NCI-H2081 (cell line): ENCODE results near the gene IMPDH2.
A peak's percentile ranks its signal among the peaks of the same experiment; 100 is the strongest.

ENCODE experiments used
- DNase-seq, 2 experiments: peaks; one replicate each; lab custom pipeline; 2025; lab: John Stamatoyannopoulos, UW

The IMPDH2 gene

GRCh38 chr3:49028673-49029562 lies at the start of gene IMPDH2:
TSS of gene IMPDH2 (minus strand) at chr3:49029398. CDS start at chr3:49029350, 48 bp downstream.
- DNase-seq = peak; percentile 83 to 90

- no peak for DNase-seq
Measured at GRCh38 chr3:49076646-49077045, 47.4 kb upstream of the IMPDH2 start.

GRCh38 chr3:49076116-49076515 lies 46.9 kb upstream of the IMPDH2 start:
- DNase-seq = no peak

- no peak for DNase-seq
Measured at GRCh38 chr3:49058011-49058410, 28.8 kb upstream of the IMPDH2 start.

- no peak for DNase-seq
Measured at GRCh38 chr3:49057268-49057667, 28.1 kb upstream of the IMPDH2 start.

GRCh38 chr3:49054344-49054862 lies 25.2 kb upstream of the IMPDH2 start:
- no peak for DNase-seq

GRCh38 chr3:49053543-49053942 lies 24.3 kb upstream of the IMPDH2 start:
- no peak for DNase-seq

GRCh38 chr3:49035281-49035680 lies 6.1 kb upstream of the IMPDH2 start:
- no peak for DNase-seq

GRCh38 chr3:49034650-49035049 lies 5.5 kb upstream of the IMPDH2 start:
- DNase-seq = no peak

GRCh38 chr3:49032646-49033304 lies 3.6 kb upstream of the IMPDH2 start:
- no peak for DNase-seq

GRCh38 chr3:49030321-49030720 lies 1.1 kb upstream of the IMPDH2 start:
- no peak for DNase-seq

GRCh38 chr3:49029563-49029884 lies 326 bp upstream of the IMPDH2 start:
- DNase-seq = no peak

- no peak for DNase-seq
Measured at GRCh38 chr3:49028298-49028672, 913 bp downstream of the IMPDH2 start.

GRCh38 chr3:49027634-49028033 lies 1.6 kb downstream of the IMPDH2 start:
- no peak for DNase-seq

- no peak for DNase-seq
Measured at GRCh38 chr3:49026536-49026935, 2.7 kb downstream of the IMPDH2 start.

GRCh38 chr3:49025793-49026520 lies 3.2 kb downstream of the IMPDH2 start:
- DNase-seq = no peak

- DNase-seq = no peak
Measured at GRCh38 chr3:49025005-49025792, 4.0 kb downstream of the IMPDH2 start.

GRCh38 chr3:49024449-49024848 lies 4.7 kb downstream of the IMPDH2 start:
- no peak for DNase-seq

GRCh38 chr3:49023775-49024174 lies 5.4 kb downstream of the IMPDH2 start:
- DNase-seq = no peak

- DNase-seq = no peak
Measured at GRCh38 chr3:49022688-49023171, 6.5 kb downstream of the IMPDH2 start.

GRCh38 chr3:49021813-49022687 lies 7.1 kb downstream of the IMPDH2 start, which contains the start of gene NDUFAF3:
TSS of gene NDUFAF3 (plus strand) at chr3:49022121. CDS start at chr3:49022145, 24 bp downstream.
- DNase-seq = peak; percentile 94 to 98
